Measurements from ENCODE around the gene PLPP7.

PLPP7 gene

DNA sequence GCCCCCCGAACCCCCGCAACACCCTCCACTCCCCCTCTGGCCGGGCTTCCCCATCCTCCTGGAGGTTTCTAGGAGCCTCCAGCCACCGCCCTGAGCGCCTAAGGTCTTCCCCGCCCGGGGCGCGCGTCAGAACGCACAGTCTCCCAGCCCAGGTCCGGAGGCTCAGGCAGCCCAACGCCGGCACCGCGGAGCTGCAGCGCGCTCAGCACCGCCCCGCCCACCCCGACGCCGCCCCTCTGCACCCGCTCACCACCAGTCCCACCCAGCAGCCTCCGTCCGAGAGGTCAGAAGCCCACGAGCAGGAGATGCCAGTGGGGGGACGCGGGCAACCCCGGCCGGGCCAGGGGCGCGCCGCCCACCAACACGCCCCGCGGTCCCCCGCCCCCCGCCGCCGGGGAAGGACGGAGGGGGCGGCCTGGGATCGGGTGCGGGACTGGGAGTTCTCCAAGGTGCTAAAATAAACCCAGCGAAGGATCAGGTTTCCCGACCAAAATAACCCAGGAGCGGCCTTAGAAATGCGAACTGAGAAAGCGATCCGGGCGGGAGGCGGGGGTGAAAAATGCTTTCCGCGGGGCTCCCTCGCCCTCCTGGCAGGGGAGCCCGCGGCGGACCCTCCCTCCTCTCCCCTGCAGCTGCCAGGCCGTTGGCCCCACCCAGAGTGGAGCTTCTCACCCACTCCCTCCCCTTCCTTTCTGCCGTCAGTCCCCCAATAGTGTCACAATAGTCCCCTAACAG is 6.7 kb upstream of the PLPP7 start:
- DNase-seq: peak; percentile 63

- DNase-seq: no peak
Measured at GRCh38 chr9:131284856-131285255, 4.7 kb upstream of the PLPP7 start.

DNA sequence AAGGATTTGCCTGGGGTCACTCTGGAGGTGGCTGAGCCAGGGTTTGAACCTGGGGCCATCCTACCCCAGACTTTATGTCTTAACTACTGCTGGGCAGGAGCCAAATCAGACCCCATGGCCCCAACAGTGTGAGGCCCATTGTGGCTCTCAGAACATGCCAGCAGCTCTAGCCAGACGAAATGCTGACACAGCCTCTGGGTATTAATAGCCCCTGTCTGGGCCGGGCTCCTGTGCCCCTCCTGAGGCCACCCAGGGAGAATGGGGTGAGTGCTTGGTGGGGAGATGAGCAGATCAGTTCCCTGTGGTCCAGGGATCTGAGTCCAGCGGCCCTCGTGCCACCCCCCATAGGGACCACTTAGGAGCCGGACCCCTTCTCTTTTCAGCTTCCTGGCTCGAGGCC is 2.2 kb upstream of the PLPP7 start:
- DNase-seq: no peak

DNA sequence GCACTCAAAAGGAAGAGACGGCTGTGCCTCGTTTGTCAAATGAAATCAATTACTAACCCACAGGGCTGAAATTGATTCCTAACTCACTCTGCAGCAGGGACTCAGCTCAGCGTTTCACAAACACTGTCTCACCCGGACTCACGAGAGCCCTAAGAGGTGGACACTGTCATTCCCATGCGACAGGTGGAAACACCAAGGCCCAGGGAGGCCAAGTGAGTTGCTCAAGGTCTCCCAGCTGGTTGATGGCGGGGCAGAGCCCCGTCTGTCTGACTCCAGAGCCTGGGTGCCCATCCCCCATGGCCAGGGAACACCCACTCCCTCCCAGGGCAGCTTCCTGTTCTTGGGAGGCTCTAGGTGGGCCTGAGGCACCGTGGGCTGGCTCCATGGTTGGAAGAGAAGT is 1.3 kb upstream of the PLPP7 start:
- no peak for DNase-seq

GRCh38 chr9:131290036-131290766 is 678 bp downstream of the PLPP7 start:
- peak; percentile 59 for DNase-seq

DNA sequence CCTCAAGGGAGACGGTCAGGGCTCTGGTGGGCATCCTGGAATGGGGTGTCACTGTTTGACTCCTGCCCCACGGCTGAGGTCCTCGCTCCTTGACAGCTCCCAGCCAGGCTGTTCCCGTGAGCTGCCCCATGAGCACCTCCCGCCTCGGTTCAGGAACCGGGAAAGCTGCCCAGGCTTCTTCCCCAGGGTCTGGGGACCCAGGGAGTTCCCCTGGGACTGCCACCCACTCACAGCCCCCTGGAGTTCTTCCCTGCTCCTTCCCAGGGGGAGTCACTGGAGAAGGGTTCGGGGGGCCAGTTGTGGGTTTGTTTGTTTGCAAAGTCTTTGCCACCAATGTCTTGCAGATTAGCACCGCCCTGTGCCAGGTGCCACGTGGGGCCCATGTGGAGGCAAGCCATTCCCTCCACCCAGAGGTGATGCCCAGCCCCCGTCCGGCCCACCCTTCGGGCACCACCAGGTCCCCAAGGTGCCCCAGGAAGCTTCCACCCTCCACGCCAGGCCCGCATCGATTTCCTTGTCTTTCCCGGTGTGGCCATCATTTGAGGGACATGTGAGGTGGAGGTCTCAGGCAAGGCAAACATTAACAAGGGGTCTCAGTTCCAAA is 1.3 kb downstream of the PLPP7 start:
- no peak for DNase-seq

DNA sequence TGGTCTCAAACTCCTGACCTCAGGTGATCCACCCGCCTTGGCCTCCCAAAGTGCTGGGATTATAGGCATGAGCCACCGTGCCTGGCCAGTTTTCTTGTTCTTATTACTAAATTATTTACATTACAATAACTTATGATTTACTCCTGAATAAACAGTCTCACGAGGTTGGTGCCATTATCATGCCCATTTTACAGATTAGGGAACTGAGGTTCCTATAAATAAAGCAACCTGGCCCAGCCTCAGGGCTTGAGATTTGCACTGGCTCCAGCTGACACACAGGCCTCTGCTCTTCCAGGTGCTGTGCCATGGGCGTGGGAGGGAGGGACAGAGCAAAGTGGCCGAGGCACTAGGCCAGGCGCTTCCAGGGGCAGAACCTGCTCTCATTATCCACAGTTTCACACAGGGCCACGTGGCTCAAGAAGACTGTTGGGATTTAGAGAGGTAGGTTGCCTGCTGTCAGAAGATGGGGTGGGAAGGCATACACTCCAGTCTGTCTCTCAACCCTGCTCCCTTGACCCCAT is 2.3 kb downstream of the PLPP7 start:
- no peak for DNase-seq

- DNase-seq: no peak
Measured at GRCh38 chr9:131292937-131293336, 3.4 kb downstream of the PLPP7 start.

DNA sequence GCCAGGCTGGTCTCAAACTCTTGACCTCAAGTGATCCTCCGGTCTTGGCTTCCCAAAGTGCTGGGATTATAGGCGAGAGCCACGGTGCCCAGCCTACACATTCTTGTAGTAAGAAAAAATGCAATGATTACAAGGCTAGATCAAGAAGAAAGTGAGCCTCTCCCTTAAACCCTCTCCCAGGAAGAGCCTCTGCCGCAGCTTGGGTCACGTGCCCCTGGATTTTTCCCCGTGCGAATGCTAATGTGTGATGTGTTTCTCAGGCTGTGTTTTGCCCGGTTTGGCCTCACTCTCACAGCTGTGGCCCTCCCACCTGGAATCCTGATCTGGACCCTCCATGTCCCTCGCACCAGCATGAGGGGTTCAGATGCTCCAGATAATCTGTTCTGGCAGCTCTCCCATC is 6.9 kb downstream of the PLPP7 start:
- no peak for DNase-seq

GRCh38 chr9:131296906-131297500 is 7.5 kb downstream of the PLPP7 start:
- no peak for DNase-seq

DNA sequence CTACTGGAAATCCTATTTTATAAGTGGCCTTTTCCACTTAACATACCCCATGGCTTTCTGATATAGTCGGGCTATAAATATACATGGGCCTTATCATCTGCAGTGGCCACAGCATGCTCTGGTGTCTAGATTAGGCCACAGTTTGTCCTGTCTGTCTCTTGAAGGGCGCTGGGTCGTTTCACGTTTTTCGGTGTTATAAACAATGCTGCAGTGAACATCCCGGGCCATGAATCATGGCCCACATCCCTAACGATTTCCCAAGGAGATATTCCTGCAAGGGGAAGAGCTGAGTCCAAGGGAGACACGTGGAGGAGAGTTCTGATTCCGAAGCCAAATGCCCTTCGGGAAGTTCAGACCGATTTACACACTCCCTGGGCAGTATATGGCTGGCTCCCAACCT is 8.4 kb downstream of the PLPP7 start:
- no peak for DNase-seq

DNA sequence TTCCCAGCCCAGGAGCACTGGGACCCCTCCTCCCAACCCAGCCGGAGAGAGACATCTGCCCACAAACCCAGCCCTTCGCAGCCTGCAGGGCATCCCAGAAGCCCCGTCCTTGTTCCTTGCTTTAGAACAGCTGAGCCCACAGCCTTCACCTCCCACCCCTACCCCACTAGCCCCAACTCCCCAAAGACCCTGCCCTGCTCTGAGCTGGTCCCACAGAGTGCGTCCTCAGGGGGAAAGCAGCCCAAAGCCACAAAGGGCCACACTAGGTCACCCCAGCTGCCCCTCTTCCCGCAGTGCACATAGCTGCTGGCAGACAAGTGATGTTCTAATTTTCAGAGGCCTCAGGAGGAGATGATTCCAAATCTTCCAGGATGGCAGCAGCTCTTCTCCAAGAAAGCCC is 8.8 kb downstream of the PLPP7 start:
- no peak for DNase-seq

DNA sequence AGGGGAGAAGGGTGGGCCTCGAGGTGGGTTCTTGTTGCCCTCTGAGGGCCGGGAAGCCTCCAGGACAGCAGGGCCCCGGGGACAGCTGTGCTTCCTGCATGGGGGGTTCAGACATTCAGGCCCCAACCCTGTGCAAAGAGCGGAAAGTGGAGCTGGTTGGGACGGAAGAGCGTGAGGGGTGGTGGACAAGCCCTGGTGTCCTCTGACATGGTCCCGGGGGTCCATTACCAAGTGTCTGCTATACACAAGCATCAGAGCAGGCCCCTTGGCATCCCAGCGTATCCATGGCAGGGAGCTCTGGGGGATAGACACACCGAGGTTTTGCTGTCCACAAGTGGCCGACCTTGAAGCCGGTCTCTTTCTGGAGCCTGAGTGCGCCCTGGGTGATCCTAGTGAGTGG is 9.3 kb downstream of the PLPP7 start:
- DNase-seq: no peak

- DNase-seq: no peak
Measured at GRCh38 chr9:131299346-131299960, 9.9 kb downstream of the PLPP7 start.

DNA sequence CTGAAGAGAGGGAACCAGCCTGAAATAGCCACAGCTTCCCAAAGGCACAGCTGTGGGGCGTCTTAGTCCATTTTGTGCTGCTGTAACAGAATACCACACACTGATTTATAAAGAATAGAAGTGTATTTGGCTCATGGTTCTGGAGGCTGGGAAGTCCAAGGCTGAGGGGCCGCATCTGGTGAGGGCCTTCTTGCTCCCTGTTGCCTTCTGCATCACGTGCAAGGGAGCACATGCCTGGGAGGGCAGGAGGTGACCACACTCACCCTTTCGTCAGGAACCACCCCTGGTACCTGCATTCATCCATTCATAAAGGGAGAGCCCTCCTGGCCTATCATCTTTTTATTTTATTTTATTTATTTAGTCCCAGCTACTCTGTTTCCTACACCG is 10.4 kb downstream of the PLPP7 start:
- DNase-seq: no peak

- no peak for DNase-seq
Measured at GRCh38 chr9:131300444-131300843, 10.9 kb downstream of the PLPP7 start.

DNA sequence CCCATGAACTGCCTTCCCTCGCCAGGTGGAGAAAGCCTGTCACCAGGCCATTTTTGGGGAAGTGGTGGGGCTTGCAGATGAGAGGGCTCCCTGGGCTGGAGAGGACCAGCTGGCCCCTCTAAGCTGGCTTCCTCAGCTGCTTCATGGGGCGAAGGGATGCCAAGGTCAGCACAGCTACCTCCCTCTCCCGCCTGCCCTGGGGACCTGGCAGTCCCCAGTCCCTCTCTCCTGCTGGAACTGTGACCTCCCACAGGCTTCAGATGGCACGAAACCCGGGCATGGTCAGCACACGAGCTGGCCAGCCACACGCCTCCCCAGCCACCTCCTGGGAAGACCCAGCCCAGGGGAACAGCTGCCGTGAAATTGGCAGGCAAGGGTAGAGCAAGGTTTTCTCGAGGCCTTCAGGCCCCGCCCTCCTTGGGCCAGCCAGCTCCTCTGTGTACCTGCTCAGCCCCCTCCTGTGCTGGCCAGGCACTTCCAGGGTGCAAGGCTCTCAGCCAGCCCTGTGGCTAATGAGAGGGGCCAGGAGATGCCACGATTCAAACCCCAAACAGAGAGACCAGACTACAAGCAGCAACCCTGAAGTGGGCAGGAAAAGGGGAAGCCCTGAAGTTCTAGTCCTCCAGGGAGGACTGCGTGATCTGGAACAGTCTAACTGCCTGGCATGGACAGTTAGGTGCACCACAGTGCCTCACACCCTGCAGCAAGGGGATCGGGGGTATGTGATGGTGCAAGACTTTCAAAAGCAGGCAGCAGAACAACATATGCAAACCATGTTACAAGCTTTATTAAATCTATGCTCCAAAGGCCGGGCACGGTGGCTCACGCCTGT is 12.9 kb downstream of the PLPP7 start:
- DNase-seq: no peak

GRCh38 chr9:131303381-131304321 is 14.1 kb downstream of the PLPP7 start:
- DNase-seq: no peak

DNA sequence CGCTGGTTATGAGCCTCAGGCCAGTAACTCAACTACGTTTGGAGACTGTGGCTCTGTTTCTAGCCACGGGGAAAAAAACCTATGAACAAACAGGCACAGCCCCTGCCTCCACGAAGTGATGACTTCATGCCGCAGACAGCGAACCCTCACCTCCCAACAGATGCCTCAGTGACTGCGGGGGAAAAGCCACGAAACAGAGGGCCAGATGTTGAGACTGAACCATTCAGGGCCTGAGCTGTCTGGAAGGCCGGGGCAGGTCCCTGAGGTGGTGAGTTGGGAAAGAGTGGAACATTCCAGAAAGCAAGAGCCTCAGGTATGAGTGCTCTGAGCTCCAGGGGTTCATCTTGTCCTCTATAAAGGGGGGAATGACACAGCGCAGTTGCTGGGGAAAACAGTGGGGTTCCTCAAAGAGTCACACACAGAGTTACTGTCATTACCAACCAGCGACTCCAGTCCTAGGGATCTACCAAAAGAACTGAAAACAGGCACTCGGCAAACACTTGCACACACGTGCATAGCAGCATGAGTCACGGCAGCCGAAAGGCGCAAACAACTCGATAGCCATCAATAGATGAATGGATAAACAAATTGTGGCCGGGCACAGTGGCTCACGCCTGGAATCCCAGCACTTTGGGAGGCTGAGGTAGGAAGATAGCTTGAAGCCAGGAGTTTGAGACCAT is 15.3 kb downstream of the PLPP7 start:
- DNase-seq: no peak

DNA sequence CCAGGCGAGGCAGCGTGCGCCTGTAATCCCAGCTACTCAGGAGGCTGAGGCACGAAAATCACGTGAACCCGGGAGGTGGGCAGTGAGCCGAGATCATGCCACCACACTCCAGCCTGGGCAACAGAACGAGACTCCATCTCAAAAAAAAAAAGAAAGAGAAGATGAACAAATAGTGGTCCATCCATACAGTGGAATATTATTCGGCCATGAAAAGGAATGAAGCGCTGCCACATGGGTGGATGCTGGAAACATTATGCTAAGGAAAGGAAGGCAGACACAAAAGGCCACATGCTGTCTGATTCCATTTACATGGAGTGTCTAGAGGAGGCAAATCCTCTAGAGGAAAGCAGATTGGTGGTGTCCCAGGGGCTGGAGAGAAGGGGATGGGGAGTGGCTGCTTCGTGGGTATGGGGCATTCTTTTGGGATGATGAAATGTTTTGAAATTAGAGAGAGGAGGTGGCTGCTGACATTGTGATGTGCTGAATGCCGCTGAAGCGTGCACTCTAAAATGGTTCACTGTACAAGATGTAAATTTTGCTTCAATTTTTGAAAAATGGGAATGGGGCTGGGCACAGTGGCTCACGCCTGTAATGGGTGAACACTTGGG is 17.0 kb downstream of the PLPP7 start:
- DNase-seq: no peak
